ENCODE measurements around the gene GNAI2.
A peak's percentile ranks its signal among the peaks of the same experiment; 100 is the strongest.

GNAI2 gene

GRCh38 chr3:50293079-50293801 lies 57.2 kb downstream of the GNAI2 start:
- peak overlapping the region; percentile 73 to 93 (median 78) for H3K9ac ChIP-seq (ENCODE audit: low read length in 5 of 5)
- peaks cover 0 to 30% (median 27%) of the 10 kb centered on the region in 5 donors for H3K36me3 ChIP-seq (ENCODE audit: control insufficient read depth in 5 of 5, insufficient read depth in 5 of 5, low read length in 5 of 5)
- H3K4me1 ChIP-seq (ENCODE audit: control insufficient read depth in 5 of 5, insufficient read depth in 5 of 5, low read length in 5 of 5) = peaks cover 6 to 35% (median 30%) of the 10 kb centered on the region in 5 donors
- H3K27me3 ChIP-seq (ENCODE audit: control insufficient read depth in 5 of 5, insufficient read depth in 4 of 5, low read length in 5 of 5) = no peaks in the 10 kb centered on the region
- no peaks in the 10 kb centered on the region for H3K9me3 ChIP-seq (ENCODE audit: control insufficient read depth in 5 of 5, low read length in 5 of 5)
- H3K4me3 ChIP-seq (ENCODE audit: low read depth in 1 of 5, low read length in 5 of 5) = peak overlapping the region; percentile 59 to 83 (median 80)
- H3K27ac ChIP-seq (ENCODE audit: low read depth, low read length) = peak overlapping the region; percentile 91

GRCh38 chr3:50294089-50294488 lies 58.1 kb downstream of the GNAI2 start:
- peaks cover 0 to 22% (median 18%) of the 10 kb centered on the region in 5 donors for H3K36me3 ChIP-seq (ENCODE audit: control insufficient read depth in 5 of 5, insufficient read depth in 5 of 5, low read length in 5 of 5)
- no peaks in the 10 kb centered on the region for H3K27me3 ChIP-seq (ENCODE audit: control insufficient read depth in 5 of 5, insufficient read depth in 4 of 5, low read length in 5 of 5)
- no peak overlapping the region for H3K27ac ChIP-seq (ENCODE audit: low read depth, low read length)
- no peak overlapping the region for H3K4me3 ChIP-seq (ENCODE audit: low read depth in 1 of 5, low read length in 5 of 5)
- no peak overlapping the region for H3K9ac ChIP-seq (ENCODE audit: low read length in 5 of 5)
- H3K4me1 ChIP-seq (ENCODE audit: control insufficient read depth in 5 of 5, insufficient read depth in 5 of 5, low read length in 5 of 5) = peaks cover 6 to 43% (median 39%) of the 10 kb centered on the region in 5 donors
- no peaks in the 10 kb centered on the region for H3K9me3 ChIP-seq (ENCODE audit: control insufficient read depth in 5 of 5, low read length in 5 of 5)

GRCh38 chr3:50294492-50295403 lies 58.7 kb downstream of the GNAI2 start:
- Histone ChIP-seq H3K27ac (ENCODE audit: low read depth, low read length) (no peak overlapping the region), H3K36me3 (ENCODE audit: control insufficient read depth in 5 of 5, insufficient read depth in 5 of 5, low read length in 5 of 5) (peaks cover 0 to 15% (median 12%) of the 10 kb centered on the region in 5 donors), H3K4me1 (ENCODE audit: control insufficient read depth in 5 of 5, insufficient read depth in 5 of 5, low read length in 5 of 5) (peaks cover 9 to 46% (median 40%) of the 10 kb centered on the region in 5 donors), H3K9me3 (ENCODE audit: control insufficient read depth in 5 of 5, low read length in 5 of 5) (no peaks in the 10 kb centered on the region), H3K4me3 (ENCODE audit: low read depth in 1 of 5, low read length in 5 of 5) (no peak overlapping the region), H3K27me3 (ENCODE audit: control insufficient read depth in 5 of 5, insufficient read depth in 4 of 5, low read length in 5 of 5) (no peaks in the 10 kb centered on the region), H3K9ac (ENCODE audit: low read length in 5 of 5) (no peak overlapping the region)

GRCh38 chr3:50295553-50296431 lies 59.8 kb downstream of the GNAI2 start:
- H3K27ac ChIP-seq (ENCODE audit: low read depth, low read length) = no peak overlapping the region
- peaks cover 17 to 51% (median 46%) of the 10 kb centered on the region in 5 donors for H3K4me1 ChIP-seq (ENCODE audit: control insufficient read depth in 5 of 5, insufficient read depth in 5 of 5, low read length in 5 of 5)
- no peak overlapping the region for H3K4me3 ChIP-seq (ENCODE audit: low read depth in 1 of 5, low read length in 5 of 5)
- no peak overlapping the region for H3K9ac ChIP-seq (ENCODE audit: low read length in 5 of 5)
- no peaks in the 10 kb centered on the region for H3K27me3 ChIP-seq (ENCODE audit: control insufficient read depth in 5 of 5, insufficient read depth in 4 of 5, low read length in 5 of 5)
- peaks cover 0 to 7% (median 4%) of the 10 kb centered on the region in 5 donors for H3K36me3 ChIP-seq (ENCODE audit: control insufficient read depth in 5 of 5, insufficient read depth in 5 of 5, low read length in 5 of 5)
- H3K9me3 ChIP-seq (ENCODE audit: control insufficient read depth in 5 of 5, low read length in 5 of 5) = no peaks in the 10 kb centered on the region

GRCh38 chr3:50296721-50297383 lies 60.8 kb downstream of the GNAI2 start:
- H3K4me3 ChIP-seq (ENCODE audit: low read depth in 1 of 5, low read length in 5 of 5) = no peak overlapping the region
- no peak overlapping the region for H3K9ac ChIP-seq (ENCODE audit: low read length in 5 of 5)
- H3K4me1 ChIP-seq (ENCODE audit: control insufficient read depth in 5 of 5, insufficient read depth in 5 of 5, low read length in 5 of 5) = peaks cover 16 to 46% (median 40%) of the 10 kb centered on the region in 5 donors
- no peaks in the 10 kb centered on the region for H3K9me3 ChIP-seq (ENCODE audit: control insufficient read depth in 5 of 5, low read length in 5 of 5)
- H3K27ac ChIP-seq (ENCODE audit: low read depth, low read length) = no peak overlapping the region
- H3K36me3 ChIP-seq (ENCODE audit: control insufficient read depth in 5 of 5, insufficient read depth in 5 of 5, low read length in 5 of 5) = peaks cover 0 to 7% (median 4%) of the 10 kb centered on the region in 5 donors
- H3K27me3 ChIP-seq (ENCODE audit: control insufficient read depth in 5 of 5, insufficient read depth in 4 of 5, low read length in 5 of 5) = no peaks in the 10 kb centered on the region

- Histone ChIP-seq H3K9ac (ENCODE audit: low read length in 5 of 5) (no peak overlapping the region), H3K4me1 (ENCODE audit: control insufficient read depth in 5 of 5, insufficient read depth in 5 of 5, low read length in 5 of 5) (peaks cover 14 to 50% (median 41%) of the 10 kb centered on the region in 5 donors), H3K27me3 (ENCODE audit: control insufficient read depth in 5 of 5, insufficient read depth in 4 of 5, low read length in 5 of 5) (no peaks in the 10 kb centered on the region), H3K36me3 (ENCODE audit: control insufficient read depth in 5 of 5, insufficient read depth in 5 of 5, low read length in 5 of 5) (peaks cover 0 to 7% (median 4%) of the 10 kb centered on the region in 5 donors), H3K9me3 (ENCODE audit: control insufficient read depth in 5 of 5, low read length in 5 of 5) (no peaks in the 10 kb centered on the region), H3K4me3 (ENCODE audit: low read depth in 1 of 5, low read length in 5 of 5) (no peak overlapping the region), H3K27ac (ENCODE audit: low read depth, low read length) (no peak overlapping the region)
Measured at GRCh38 chr3:50297384-50297775, 61.4 kb downstream of the GNAI2 start.

GRCh38 chr3:50297896-50298725 lies 62.1 kb downstream of the GNAI2 start:
- H3K9ac ChIP-seq (ENCODE audit: low read length in 5 of 5) = peak overlapping the region in 4 of 5 donors; percentile 66 to 87 (median 76)
- H3K9me3 ChIP-seq (ENCODE audit: control insufficient read depth in 5 of 5, low read length in 5 of 5) = no peaks in the 10 kb centered on the region
- H3K27me3 ChIP-seq (ENCODE audit: control insufficient read depth in 5 of 5, insufficient read depth in 4 of 5, low read length in 5 of 5) = no peaks in the 10 kb centered on the region
- H3K4me1 ChIP-seq (ENCODE audit: control insufficient read depth in 5 of 5, insufficient read depth in 5 of 5, low read length in 5 of 5) = peaks cover 14 to 50% (median 42%) of the 10 kb centered on the region in 5 donors
- peak overlapping the region; percentile 77 for H3K27ac ChIP-seq (ENCODE audit: low read depth, low read length)
- peaks cover 0 to 7% (median 4%) of the 10 kb centered on the region in 5 donors for H3K36me3 ChIP-seq (ENCODE audit: control insufficient read depth in 5 of 5, insufficient read depth in 5 of 5, low read length in 5 of 5)
- H3K4me3 ChIP-seq (ENCODE audit: low read depth in 1 of 5, low read length in 5 of 5) = peak overlapping the region; percentile 61 to 91 (median 88)

- H3K27me3 ChIP-seq (ENCODE audit: control insufficient read depth in 5 of 5, insufficient read depth in 4 of 5, low read length in 5 of 5) = no peaks in the 10 kb centered on the region
- H3K4me3 ChIP-seq (ENCODE audit: low read depth in 1 of 5, low read length in 5 of 5) = peak within 1 kb of the TSS; percentile 72 to 91 (median 88)
- H3K4me1 ChIP-seq (ENCODE audit: control insufficient read depth in 5 of 5, insufficient read depth in 5 of 5, low read length in 5 of 5) = peaks cover 14 to 52% (median 41%) of the 10 kb centered on the region in 5 donors
- peak within 1 kb of the TSS; percentile 77 to 93 (median 81) for H3K9ac ChIP-seq (ENCODE audit: low read length in 5 of 5)
- no peaks in the 10 kb centered on the region for H3K9me3 ChIP-seq (ENCODE audit: control insufficient read depth in 5 of 5, low read length in 5 of 5)
- peak within 1 kb of the TSS; percentile 94 for H3K27ac ChIP-seq (ENCODE audit: low read depth, low read length)
- peaks cover 0 to 7% (median 4%) of the 10 kb centered on the region in 5 donors for H3K36me3 ChIP-seq (ENCODE audit: control insufficient read depth in 5 of 5, insufficient read depth in 5 of 5, low read length in 5 of 5)
Measured at GRCh38 chr3:50298836-50299637, 63.0 kb downstream of the GNAI2 start, which contains the start of the genes HYAL3 and NAA80. Gene HYAL3 (minus strand): TSS chr3:50299405. CDS start chr3:50295602, 3,803 bp downstream. Gene NAA80 (minus strand): TSS chr3:50299405. CDS start chr3:50297463, 1,942 bp downstream.

Measured in subcutaneous abdominal adipose tissue (tissue), 5 donors.